Hippocampal formation (tissue), 2 donors: ENCODE measurements around the gene RCHY1.
A peak's percentile ranks its signal among the peaks of the same experiment; 100 is the strongest.
"Not testable (repeated sequence)": the region's sequence is repeated elsewhere in the genome, so short reads cannot be mapped to it uniquely, and the experiment has no call there.

Experiments
- DNase-seq, 2 donors: peaks; one replicate each; lab custom pipeline; 2025; lab: John Stamatoyannopoulos, UW

Gene RCHY1

DNA sequence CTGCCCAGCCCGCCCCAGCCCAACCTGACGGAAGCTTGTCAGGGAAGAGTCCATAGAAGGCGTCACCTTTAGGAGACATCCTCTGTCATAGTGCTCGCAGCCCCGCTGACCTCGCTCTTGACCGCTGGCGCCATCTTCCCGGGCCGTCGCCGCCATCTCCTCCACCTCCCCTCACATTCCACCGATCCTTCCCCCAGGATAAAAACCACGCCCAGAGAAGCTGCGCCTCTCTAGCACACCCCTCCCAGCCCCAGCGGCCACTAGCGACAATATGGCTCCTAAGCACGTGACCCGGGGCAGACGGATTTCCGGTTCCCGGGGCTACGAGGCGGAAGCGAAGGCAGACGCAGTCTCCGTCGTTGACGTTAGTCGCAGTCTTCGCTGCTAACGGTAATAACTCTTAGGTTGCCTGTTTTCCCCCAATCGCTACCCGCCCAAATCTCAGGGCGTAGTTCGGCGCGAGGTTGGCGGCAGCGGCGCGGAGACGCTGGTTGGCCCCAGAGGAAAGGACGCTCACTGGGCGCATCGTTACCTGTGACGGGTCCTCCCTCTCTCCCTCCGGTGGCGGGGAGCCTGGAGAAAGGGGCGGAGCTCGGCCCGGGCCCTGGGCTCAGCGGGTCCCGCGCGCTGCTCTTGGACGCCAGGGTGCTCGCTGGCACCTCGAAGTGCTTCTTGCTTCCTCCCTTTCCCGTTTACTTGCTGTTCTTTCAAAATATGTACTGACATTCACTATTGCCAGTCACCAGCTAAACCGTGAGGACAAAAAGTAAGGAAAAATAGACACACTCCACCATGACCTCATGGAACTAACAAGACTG lies at the start of gene RCHY1, which contains the start of gene THAP6:
Gene RCHY1 (minus strand): TSS at position 273 of the 818 bp plus-strand sequence. CDS start 117 bp downstream, at position 156.
Gene THAP6 (plus strand): TSS at position 343 of the 818 bp plus-strand sequence. CDS start 980 bp downstream, outside the sequence.
- peak; percentile 90 to 96 for DNase-seq

DNA sequence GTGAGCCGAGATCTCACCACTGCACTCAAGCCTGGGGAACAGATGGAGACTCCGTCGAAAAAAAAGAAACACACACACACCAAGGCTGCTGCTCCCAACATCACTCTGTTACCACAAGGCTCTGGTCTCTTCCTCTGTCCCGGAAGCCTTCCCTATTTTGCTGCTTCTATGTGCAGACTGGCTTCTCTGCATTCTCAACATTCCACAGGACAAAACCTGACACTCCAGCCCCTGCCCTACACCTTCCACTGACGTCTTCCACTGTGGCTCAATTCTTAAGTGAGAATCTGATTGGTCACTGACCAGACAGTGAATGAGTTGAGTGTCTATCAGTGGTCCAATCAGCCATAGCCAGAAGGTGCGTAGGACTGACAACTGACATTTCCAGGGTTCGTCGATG lies 47.6 kb upstream of the RCHY1 start:
- DNase-seq, result no peak

DNA sequence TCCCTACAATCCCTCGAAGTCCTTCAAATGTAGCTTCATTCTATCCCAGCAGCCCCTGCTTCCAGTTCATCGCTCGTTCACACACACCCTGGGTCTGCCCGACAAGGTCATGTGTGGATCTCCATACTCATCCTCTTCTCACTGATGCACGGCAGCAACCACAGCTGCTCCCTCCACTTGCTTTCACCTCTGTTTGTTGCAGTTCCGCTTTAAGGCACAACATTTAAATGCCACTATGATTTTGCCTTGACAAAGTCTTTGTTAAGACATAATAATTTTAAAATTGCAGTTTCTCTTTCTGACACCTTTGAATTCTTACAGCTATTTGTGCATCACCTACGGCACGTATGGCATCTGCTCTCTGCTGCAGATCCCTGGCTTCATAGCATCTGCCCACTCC lies 43.5 kb upstream of the RCHY1 start:
- DNase-seq, result no peak

DNA sequence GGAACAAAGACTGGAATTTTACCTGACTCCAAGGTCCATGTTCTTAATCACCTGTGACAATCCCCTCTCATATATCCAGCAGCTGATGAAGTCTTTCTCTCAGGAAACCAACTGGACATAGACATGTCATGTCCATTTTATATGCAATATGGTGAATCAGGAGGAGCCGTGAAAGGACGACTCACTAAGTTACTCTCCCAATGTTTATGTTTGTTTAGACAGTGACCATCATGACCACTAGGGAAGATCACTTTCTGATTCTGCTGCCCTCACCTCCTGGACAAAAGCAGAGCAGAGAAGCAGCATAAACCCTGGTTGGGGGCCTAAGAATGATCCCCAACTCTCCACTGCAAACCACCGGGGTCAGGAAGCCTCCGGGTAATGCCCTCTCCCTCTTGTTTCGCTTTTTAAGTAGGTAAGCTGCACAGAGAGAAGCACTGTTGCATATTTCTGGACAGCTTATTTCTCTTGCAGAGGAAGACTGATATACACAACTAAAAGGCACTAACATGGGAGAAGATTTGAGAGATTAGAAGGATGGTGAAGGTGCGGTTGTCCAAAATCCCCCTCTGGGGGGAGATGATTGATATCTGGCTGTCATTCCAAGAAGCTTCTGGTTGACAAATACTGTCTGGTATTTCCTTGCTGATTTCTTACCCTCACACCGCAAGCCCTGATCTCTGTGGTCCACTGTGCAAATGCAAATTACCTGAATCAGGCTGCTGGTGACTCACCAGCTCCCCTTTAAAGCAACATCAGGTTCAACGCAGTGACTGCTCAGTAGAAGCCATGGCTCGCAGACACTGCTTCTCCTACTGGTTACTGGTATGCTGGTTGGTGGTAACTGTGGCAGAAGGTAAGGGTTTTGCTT lies 41.3 kb upstream of the RCHY1 start, which contains the start of gene ODAPH:
Gene ODAPH (plus strand): TSS at position 773 of the 871 bp plus-strand sequence. CDS start 17 bp downstream, at position 790.
- no peak for DNase-seq

DNA sequence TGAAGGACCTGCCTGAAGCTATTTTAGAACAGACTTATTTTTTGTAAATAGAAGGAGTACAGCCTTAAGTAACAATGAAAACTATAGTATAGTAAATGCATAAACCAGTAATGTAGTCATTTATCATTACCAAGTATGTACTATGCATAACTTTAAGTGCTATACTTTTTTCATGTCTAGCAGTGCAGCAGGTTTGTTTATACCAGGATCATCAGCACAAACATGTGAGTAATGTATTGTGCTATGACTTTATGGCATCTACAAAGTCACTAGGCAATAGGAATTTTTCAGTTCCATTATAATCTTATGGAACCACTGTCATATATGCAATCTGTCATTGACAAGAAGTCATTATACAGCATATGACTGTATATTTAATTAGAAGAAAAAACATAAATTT lies 38.2 kb upstream of the RCHY1 start:
- no peak for DNase-seq

DNA sequence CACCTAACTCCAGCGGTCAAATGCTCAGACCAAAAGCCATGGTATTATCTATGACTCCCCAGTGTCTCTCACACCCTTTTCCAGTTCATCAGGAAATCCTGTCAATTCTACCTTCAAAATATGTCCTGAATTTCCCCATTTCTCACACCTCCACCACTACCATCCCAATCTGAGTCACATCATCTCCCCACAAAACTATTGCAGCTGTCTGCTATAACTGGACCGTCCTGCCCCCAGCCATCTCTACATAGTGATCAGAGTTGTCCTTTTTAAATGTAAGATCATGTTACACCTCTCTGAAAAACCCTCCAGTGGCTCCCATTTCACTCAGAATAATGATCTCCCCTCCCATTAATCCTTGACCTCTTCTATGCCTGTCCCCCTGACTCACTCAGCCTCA lies 34.8 kb upstream of the RCHY1 start:
- no peak for DNase-seq

DNA sequence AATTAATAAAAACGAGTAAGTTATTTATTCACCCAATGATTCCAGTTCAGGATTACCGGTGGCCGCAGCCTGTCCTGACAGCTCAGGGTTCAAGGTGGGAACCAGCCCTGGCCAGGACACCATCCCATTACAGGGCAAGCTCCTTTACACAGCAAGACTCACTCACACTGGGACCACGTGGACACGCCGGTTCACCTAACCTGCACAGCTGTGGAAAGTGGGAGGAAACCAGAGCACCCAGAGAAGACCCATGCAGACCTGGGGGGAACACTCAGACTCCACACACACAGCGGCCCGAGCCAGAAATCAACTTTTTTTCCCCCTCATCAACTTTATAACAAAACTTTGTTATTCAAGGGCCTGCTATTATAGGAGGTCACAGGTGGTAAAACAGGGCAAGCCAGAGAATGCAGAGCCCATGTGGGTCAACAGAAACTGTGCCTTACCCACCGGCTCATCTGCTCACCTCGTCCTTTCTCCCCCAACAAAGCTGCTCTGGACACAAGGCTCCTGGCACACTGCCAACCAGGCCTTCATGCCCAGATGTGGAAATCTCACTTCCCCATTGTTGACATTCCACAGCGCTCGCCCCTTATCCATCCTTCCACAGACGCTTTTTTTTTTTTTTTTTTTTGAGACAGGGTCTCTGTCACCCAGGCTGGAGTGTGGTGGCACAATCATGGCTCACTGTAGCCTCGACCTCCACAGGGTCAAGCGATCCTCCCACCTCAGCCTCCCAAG lies 33.6 kb upstream of the RCHY1 start:
- DNase-seq, result no peak

DNA sequence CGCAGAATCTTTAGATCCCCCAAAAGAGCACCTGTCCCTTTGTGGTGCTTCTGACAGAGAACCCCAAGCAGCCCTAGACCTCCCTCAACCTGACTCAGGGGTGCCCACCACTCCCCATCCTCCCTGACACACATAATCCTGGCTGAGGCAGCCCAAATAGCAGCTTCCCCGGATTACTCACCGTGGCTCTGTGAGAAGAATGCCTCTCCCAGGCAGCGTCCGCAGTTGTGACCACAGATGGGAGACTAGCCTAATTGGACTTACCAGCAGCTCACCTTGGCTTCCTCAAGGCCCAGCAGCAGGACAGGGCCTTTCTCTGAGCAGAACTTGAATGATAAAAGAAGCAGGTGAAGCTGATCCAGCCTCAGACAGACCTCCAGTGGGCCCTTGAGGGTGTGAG lies 31.3 kb upstream of the RCHY1 start:
- DNase-seq, result no peak

DNA sequence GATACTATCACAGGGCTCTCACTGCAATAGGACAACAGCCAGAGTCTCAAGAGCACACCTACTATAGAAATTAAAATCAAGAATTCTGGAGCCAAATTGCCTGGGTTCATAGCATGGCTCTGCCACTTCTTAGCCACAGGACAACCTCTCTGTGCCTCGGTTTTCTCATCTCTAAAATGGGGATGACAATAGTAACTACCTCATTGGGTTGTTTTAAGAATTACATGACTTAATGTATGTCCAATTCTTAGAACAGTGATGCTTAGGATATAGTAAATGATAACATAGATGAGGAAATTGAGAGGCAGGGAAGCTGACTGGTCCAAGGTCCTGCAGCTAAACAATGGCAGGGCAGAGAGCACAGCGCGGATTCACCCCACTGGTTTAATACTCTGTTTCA lies 30.7 kb upstream of the RCHY1 start:
- no peak for DNase-seq

DNA sequence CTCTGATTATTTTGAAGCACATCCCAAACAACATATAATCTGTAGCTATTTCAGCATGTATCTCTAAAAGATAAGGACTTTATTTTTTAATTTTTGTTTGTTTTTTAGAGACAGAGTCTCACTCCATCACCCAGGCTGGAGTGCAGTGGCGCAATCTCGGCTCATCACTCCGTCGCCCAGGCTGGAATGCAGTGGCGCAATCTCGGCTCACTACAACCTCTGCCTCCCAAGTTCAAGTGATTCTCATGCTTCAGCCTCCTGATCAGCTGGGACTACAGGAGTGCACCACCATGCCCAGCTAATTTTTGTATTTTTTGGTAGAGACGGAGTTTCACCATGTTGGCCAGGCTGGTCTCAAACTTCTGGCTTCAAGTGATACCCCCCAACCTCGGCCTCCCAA lies 30.0 kb upstream of the RCHY1 start:
- not testable (repeated sequence) for DNase-seq

DNA sequence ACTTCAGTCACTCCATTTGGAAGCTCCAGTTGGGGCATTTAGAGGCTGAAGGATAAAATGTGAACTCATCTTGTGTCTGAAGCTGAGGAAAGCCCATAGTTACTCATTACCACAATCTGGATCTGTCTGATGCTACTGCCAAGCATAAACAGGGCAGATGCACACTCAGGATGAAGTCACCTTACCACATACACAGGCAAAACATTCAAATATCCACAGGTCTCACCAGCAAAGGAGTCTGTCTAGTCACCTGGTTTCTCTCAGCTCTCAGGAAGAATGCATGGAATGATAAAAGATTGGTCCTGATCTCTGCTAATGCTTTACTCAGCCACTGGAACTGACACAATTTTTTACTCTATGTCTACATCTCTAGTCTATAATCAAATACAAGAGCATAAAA lies 28.6 kb upstream of the RCHY1 start:
- DNase-seq, result no peak

DNA sequence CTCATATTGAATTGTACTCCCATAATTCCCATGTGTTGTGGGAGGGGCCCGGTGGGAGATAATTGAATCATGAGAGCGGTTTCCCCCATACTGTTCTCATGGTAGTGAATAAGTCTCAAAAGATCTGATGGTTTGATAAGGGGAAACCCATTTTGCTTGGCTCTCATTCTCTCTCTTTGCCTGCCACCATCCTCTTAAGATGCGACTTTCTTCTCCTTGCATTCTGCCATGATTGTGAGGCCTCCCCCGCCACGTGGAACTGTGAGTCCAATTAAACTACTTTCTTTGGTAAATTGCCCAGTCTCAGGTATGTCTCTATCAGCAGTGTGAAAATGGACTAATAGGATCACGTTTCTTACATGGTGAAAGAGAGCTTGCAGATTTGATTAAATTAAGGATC lies 23.1 kb upstream of the RCHY1 start:
- DNase-seq, result not testable (repeated sequence)

DNA sequence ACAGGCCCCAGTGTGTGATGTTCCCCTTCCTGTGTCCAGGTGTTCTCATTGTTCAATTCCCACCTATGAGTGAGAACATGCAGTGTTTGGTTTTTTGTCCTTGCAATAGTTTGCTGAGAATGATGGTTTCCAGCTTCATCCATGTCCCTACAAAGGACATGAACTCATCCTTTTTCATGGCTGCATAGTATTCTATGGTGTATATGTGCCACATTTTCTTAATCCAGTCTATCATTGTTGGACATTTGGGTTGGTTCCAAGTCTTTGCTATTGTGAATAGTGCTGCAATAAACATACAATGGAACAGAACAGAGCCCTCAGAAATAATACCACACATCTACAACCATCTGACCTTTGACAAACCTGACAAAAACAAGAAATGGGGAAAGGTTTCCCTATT lies 19.7 kb upstream of the RCHY1 start:
- DNase-seq, result not testable (repeated sequence)

DNA sequence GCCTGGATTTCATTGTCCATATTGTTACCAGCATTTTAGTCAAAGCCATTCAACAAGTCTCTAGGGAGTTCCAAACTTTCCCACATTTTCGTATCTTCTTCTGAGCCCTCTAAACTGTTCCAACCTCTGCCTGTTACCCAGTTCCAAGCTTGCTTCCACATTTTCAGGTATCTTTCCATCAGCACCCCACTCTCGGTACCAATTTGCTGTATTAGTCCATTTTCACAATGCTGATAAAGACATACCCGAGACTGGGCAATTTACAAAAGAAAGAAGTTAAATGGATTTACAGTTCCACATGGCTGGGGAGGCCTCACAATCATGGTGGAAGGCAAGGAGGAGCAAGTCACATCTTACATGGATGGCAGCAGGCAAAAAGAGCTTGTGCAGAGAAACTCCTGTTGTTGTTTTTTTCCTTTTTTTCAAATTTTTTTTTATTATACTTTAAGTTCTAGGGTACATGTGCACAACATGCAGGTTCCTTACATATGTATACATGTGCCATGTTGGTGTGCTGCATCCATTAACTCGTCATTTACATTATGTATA lies 19.2 kb upstream of the RCHY1 start:
- DNase-seq, result not testable (repeated sequence)

DNA sequence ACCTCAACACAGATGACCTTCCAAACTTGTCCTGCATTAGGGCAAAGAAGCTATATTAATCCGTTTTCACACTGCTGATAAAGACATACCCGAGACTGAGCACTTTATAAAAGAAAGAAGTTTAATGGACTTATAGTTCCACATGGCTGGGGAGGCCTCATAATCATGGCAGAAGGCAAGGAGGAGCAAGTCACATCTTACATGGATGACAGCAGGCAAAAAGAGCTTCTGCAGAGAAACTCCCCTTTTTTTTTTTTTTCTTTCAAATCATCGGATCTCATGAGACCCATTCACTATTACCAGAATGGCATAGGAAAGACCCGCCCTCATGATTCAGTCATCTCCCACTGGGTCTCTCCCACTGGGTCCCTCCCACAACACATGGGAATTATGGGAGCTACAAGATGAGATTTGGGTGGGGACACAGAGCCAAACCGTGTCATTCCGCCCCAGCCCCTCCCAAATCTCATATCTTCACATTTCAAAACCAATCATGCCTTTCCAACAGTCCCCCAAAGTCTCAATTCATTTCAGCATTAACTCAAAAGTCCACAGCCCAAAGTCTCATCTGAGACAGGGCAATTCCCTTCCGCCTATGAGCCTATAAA lies 17.4 kb upstream of the RCHY1 start:
- not testable (repeated sequence) for DNase-seq

DNA sequence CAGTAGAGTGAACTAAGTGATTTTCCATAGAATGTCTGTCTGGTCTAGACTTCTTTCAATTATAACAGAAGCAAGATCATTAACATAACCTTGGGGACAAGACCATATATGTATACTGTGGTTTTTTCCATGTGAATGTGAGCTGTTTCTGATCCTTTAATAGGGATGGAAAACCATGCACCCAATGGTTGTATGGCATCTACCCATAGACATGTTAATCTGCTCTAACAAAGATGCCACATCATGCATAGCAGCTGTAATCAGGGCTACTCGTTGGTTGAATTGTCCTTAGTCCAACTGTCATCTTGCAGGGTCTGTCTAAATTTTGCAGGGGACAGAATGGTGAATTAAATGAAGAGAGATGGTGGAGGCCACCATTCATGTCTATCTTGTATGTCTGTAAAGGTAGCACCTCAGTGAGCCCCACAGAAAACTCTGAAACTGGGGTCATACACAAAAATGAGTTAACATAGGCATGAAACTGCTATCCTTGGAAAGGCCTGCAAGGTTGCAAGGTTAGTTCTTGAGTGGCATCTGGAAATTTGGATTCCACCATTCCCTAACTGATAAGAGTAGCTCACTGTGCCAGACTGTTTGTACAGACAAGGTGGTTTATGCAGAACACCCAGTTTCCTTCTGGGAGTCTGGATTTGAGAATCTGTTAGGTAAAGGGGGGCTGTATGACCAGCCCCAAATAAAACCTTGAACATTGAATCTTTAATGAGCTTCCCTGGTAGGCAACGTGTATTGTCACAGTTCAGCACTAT lies 16.5 kb upstream of the RCHY1 start:
- DNase-seq, result no peak

DNA sequence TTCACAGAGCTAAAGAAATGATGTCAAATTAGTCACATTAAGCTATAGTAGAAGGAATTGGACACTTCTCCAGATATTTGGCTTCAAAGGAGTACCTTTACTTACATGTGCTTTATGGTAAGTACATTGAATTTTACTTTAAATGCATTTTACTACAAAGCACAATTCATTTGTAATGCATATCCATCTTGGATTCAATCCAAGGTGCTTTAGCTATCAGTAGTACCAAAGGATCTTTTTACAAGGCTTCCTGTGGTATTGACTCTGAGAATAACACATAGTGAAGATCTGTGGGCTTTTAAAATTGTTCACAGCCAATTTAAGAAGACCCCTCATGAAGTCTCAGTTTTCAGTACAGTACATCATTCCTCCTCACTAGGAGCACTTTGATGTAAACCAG lies 13.3 kb upstream of the RCHY1 start:
- DNase-seq, result no peak

DNA sequence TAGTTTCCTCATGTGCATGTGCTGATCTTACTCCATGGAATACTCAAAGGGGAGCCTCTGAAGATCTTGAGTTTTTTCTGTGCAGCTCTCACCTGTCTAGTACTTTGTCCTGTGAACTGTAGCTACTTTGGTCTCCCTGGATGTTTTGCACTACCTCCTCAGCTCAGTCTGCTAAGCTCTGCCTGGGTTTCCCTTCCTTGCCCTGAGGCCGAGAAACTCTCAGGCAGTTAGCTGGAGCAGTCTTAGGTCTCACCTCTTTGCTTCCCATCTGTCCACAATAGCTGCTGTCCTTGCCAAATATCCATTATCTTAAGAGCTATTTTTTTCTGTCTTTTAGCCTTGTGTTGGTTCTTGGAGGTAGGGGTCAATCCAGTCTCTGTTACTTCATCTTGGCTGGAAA lies 11.7 kb upstream of the RCHY1 start:
- DNase-seq, result no peak

DNA sequence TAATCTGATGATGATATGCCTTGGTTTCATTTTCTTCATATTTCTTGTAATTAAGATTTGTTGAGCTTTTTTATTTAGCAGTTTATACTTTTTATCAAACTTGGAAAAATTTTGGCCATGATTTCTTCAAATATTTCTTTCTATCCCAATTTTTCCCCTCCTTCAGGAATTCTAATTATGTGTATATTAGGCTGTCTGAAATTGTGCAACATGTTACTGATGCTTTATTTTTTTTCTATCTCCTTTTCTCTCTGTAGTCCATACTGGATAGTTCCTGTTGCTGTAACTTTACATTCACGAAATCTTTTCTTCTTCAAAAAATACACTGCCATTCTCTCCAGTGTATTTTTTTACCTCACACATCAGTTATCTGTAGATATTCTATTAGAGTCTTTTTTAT lies 10.9 kb upstream of the RCHY1 start:
- DNase-seq, result no peak

DNA sequence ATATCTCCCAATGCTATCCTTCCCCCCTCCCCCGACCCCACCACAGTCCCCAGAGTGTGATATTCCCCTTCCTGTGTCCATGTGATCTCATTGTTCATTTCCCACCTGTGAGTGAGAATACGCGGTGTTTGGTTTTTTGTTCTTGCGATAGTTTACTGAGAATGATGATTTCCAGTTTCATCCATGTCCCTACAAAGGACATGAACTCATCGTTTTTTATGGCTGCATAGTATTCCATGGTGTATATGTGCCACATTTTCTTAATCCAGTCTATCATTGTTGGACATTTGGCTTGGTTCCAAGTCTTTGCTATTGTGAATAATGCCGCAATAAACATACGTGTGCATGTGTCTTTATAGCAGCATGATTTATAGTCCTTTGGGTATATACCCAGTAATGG lies 5.2 kb upstream of the RCHY1 start:
- not testable (repeated sequence) for DNase-seq

DNA sequence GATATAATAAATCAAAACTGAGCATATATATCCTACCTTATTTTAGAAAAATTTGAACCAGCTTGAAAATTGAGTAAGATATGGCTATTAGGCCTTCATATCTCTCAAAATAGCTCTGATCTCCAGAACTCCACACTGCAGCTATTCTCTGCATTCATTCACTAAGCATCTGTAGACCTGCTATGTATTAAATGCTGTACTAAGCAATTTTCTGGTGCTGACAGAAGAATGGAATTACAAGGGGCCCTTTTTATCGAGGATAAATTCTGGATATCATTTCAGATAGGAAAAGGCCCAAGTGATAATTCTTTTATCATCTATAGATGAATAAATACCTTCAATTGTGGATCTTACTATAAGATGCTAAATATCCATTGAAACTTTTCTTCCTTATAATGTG lies 1.9 kb upstream of the RCHY1 start:
- no peak for DNase-seq
